H9 (cell line): ENCODE data around the gene APOH. TPM values are rescaled to one million over a fixed set of nuclear protein-coding genes. Genes with fewer than 3 reads are reported as not detected.

Experiments used
- DNase-seq: peaks from one replicate; pipeline ENCODE4 v3.0.0-alpha.2; 2017
- H2AFZ ChIP-seq: one replicate; pipeline ENCODE4 v1.6.1; 2013; ENCODE audit warnings: mild to moderate bottlenecking, low read length, control low read depth, moderate library complexity
- H2AK5ac ChIP-seq: 2 replicates; pipeline ENCODE4 v1.6.1; 2013; ENCODE audit warnings: low read length, control low read depth, mixed read lengths; ENCODE audit not compliant: insufficient read length
- H2BK120ac ChIP-seq: one replicate; pipeline ENCODE4 v1.6.1; 2013; ENCODE audit warnings: low read depth, mild to moderate bottlenecking, low read length, control low read depth, inconsistent platforms; ENCODE audit not compliant: poor library complexity, severe bottlenecking
- H2BK12ac ChIP-seq: 2 replicates; pipeline ENCODE4 v1.6.1; 2013; ENCODE audit warnings: low read length, control low read depth, mixed read lengths, low read depth; ENCODE audit not compliant: insufficient read length
- H2BK15ac ChIP-seq: 2 replicates; pipeline ENCODE4 v1.6.1; 2013; ENCODE audit warnings: low read depth, low read length, control low read depth
- H2BK20ac ChIP-seq: one replicate; pipeline ENCODE4 v1.6.1; 2013; ENCODE audit warnings: low read depth, mild to moderate bottlenecking, low read length, control low read depth, inconsistent platforms; ENCODE audit not compliant: poor library complexity, severe bottlenecking
- H2BK5ac ChIP-seq: 2 replicates; pipeline ENCODE4 v1.6.1; 2013; ENCODE audit warnings: low read length, control low read depth, mixed read lengths; ENCODE audit not compliant: insufficient read length
- H3K14ac ChIP-seq: 2 replicates; pipeline ENCODE4 v1.6.1; 2013; ENCODE audit warnings: low read length, control low read depth; ENCODE audit not compliant: insufficient read depth
- H3K18ac ChIP-seq: 2 replicates; pipeline ENCODE4 v1.6.1; 2013; ENCODE audit warnings: low read depth, mild to moderate bottlenecking, mixed read lengths, low read length, control low read depth; ENCODE audit not compliant: insufficient read length
- H3K23ac ChIP-seq: 2 replicates; pipeline ENCODE4 v1.6.1; 2013; ENCODE audit warnings: low read length, control low read depth, mixed read lengths, low read depth; ENCODE audit not compliant: insufficient read length
- H3K23me2 ChIP-seq: 2 replicates; pipeline ENCODE4 v1.6.1; 2013; ENCODE audit warnings: low read depth, mild to moderate bottlenecking, mixed read lengths, low read length, control low read depth; ENCODE audit not compliant: insufficient read length, poor library complexity, severe bottlenecking
- H3K27ac ChIP-seq: 2 replicates; pipeline ENCODE4 v1.5.1; 2013; ENCODE audit warnings: low read length, control low read depth, mixed read lengths, low read depth; ENCODE audit not compliant: insufficient read length
- H3K27me3 ChIP-seq: 2 replicates; pipeline ENCODE4 v1.6.1; 2013; ENCODE audit warnings: low read length, control low read depth, inconsistent platforms; ENCODE audit not compliant: insufficient read depth
- H3K4ac ChIP-seq: 2 replicates; pipeline ENCODE4 v1.6.1; 2013; ENCODE audit warnings: low read depth, mild to moderate bottlenecking, control low read depth, inconsistent platforms, low read length, moderate library complexity
- H3K4me1 ChIP-seq: 2 replicates; pipeline ENCODE4 v1.6.1; 2013; ENCODE audit warnings: low read length, control low read depth, inconsistent platforms; ENCODE audit not compliant: insufficient read depth
- H3K4me2 ChIP-seq: 2 replicates; pipeline ENCODE4 v1.6.1; 2013; ENCODE audit warnings: low read length, control low read depth, mixed read lengths; ENCODE audit not compliant: insufficient read length, insufficient read depth
- H3K56ac ChIP-seq: 2 replicates; pipeline ENCODE4 v1.6.1; 2013; ENCODE audit warnings: low read depth, mild to moderate bottlenecking, mixed read lengths, low read length, control low read depth; ENCODE audit not compliant: insufficient read length
- H3K79me1 ChIP-seq: 2 replicates; pipeline ENCODE4 v1.6.1; 2013; ENCODE audit warnings: low read depth, mild to moderate bottlenecking, moderate library complexity, low read length, control low read depth, inconsistent platforms; ENCODE audit not compliant: insufficient read depth, poor library complexity, severe bottlenecking
- H3K79me2 ChIP-seq: 2 replicates; pipeline ENCODE4 v1.6.1; 2013; ENCODE audit warnings: low read length, control low read depth, inconsistent platforms; ENCODE audit not compliant: insufficient read depth
- H3K9ac ChIP-seq: 2 replicates; pipeline ENCODE4 v1.6.1; 2013; ENCODE audit warnings: low read length, control low read depth, mixed read lengths; ENCODE audit not compliant: insufficient read length; ENCODE audit errors: extremely low read depth
- H3K9me3 ChIP-seq: one replicate; pipeline ENCODE4 v1.6.1; 2013; ENCODE audit warnings: low read depth, low read length, inconsistent platforms; ENCODE audit not compliant: control insufficient read depth
- H3T11ph ChIP-seq: one replicate; pipeline ENCODE4 v1.6.1; 2013; ENCODE audit warnings: mild to moderate bottlenecking, low read length, control low read depth, inconsistent platforms
- H4K20me1 ChIP-seq: one replicate; pipeline ENCODE4 v1.6.1; 2013; ENCODE audit not compliant: control insufficient read depth, insufficient read length, insufficient read depth
- H4K5ac ChIP-seq: 2 replicates; pipeline ENCODE4 v1.6.1; 2013; ENCODE audit warnings: low read depth, mild to moderate bottlenecking, mixed read lengths, low read length, control low read depth; ENCODE audit not compliant: insufficient read length
- H4K8ac ChIP-seq: replicated peaks from 2 replicates; pipeline ENCODE4 v1.6.1; 2013; ENCODE audit warnings: low read length, control low read depth, mixed read lengths, low read depth; ENCODE audit not compliant: insufficient read length
- H4K91ac ChIP-seq: 2 replicates; pipeline ENCODE4 v1.6.1; 2013; ENCODE audit warnings: low read depth, mild to moderate bottlenecking, moderate library complexity, mixed read lengths, low read length, control low read depth; ENCODE audit not compliant: insufficient read length
- H3K27ac Mint-ChIP-seq, 3 experiments: 2 replicates in 2 of 3; 3 replicates in 1 of 3; pipeline ENCODE4 v1.8.0; 2020 to 2021; ENCODE audit warnings: mixed read lengths in 3 of 3, mild to moderate bottlenecking in 1 of 3, moderate library complexity in 1 of 3
- H3K27me3 Mint-ChIP-seq: 2 replicates; pipeline ENCODE4 v1.8.0; 2021; ENCODE audit warnings: low read depth, mild to moderate bottlenecking, moderate library complexity, mixed read lengths
- H3K36me3 Mint-ChIP-seq, 3 experiments: 2 replicates in 2 of 3; 3 replicates in 1 of 3; pipeline ENCODE4 v1.8.0; 2020 to 2021; ENCODE audit warnings: low read depth in 3 of 3, mixed read lengths in 3 of 3; ENCODE audit not compliant: insufficient read depth in 1 of 3
- H3K4me1 Mint-ChIP-seq, 2 experiments: 2 replicates each; pipeline ENCODE4 v1.8.0; 2020; ENCODE audit warnings: mixed read lengths in 2 of 2
- H3K4me3 Mint-ChIP-seq, 2 experiments: 2 replicates in 1 of 2; 3 replicates in 1 of 2; pipeline ENCODE4 v1.8.0; 2020 to 2021; ENCODE audit warnings: mild to moderate bottlenecking in 2 of 2, mixed read lengths in 2 of 2, moderate library complexity in 1 of 2
- H3K9me3 Mint-ChIP-seq, 2 experiments: 2 replicates in 1 of 2; 3 replicates in 1 of 2; pipeline ENCODE4 v1.8.0; 2020; ENCODE audit warnings: mild to moderate bottlenecking in 2 of 2, mixed read lengths in 2 of 2, moderate library complexity in 1 of 2
- CTCF ChIP-seq: fragments of 200-600 bp; sonication (generic); conservative IDR thresholded peaks from 3 replicates; pipeline ENCODE4 v1.8.0; 2021; ENCODE audit warnings: antibody characterized with exemption, mild to moderate bottlenecking
- WGBS: extraction: QIAGEN DNeasy Blood & Tissue Kit; methylation state at CpG from one replicate; pipeline ENCODE4 v1.1.7; 2013; ENCODE audit warnings: missing lambda C conversion rate, low lambda C conversion rate, mixed read lengths; ENCODE audit not compliant: insufficient read length; ENCODE audit errors: extremely low coverage; 5-methylcytosine and 5-hydroxymethylcytosine counted together
- total RNA-seq: library from RNA; stranded (reverse); gene quantifications from 2 replicates; pipeline ENCODE4 v1.2.1, GENCODE V29; 2021

Gene APOH
- total RNA-seq, 1 experiment from 2014 or later, result not detected

DNA sequence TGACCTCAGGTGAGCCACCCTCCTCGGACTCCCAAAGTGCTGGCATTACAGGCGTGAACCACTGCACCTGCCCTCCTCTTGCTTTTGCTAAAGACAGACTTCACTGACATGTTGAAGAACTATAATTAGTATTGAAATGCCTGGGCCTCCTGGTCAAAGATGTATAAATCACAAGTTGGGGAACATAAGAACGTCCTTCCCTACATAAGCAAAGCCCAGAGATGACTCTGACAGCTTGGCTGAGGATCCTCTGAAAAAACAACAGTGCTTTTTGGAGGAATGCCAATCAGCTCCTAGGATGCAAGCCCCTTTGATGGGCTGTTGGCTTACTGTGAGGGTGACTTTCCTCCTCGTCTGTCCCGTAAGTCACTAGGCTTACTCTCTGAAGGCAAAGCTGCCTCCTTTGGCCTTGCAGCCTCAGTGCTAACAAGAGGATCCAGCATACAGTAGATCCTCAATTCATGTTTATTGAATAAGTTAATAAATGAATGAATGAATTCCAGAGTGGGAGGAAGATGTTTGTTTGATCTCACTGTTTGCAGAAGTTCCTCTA lies 6.3 kb downstream of the APOH start:
- Mint-ChIP-seq H3K27ac (no peak overlapping the region), H3K27me3 (no peaks in the 10 kb centered on the region; the same call in 1 of the 2 replicates), H3K4me3 (no peak overlapping the region), H3K9me3 (no peaks in the 10 kb centered on the region), H3K4me1 (no peaks in the 10 kb centered on the region), H3K36me3 (no peaks in the 10 kb centered on the region)
- Histone ChIP-seq H3K56ac (no peak overlapping the region), H3K4me2 (no peak overlapping the region), H2AK5ac (no peak overlapping the region), H4K20me1 (no peaks in the 10 kb centered on the region), H3K9me3 (no peaks in the 10 kb centered on the region), H3K27ac (no peak overlapping the region), H4K8ac (no peak overlapping the region), H2BK12ac (no peak overlapping the region), H3K18ac (no peak overlapping the region), H4K91ac (no peak overlapping the region), H2BK15ac (no peak overlapping the region), H3K27me3 (no peaks in the 10 kb centered on the region), H4K5ac (no peak overlapping the region), H3T11ph (no peak overlapping the region), H3K79me2 (no peaks in the 10 kb centered on the region), H2BK5ac (no peak overlapping the region), H3K23me2 (no peaks in the 10 kb centered on the region), H2BK20ac (no peak overlapping the region), H2AFZ (no peak overlapping the region), H3K14ac (no peak overlapping the region), H3K9ac (no peak overlapping the region), H3K4ac (no peak overlapping the region), H3K79me1 (no peaks in the 10 kb centered on the region), H3K4me1 (no peaks in the 10 kb centered on the region), H3K23ac (no peak overlapping the region), H2BK120ac (no peak overlapping the region)
- DNase-seq, result no peak
- TF ChIP-seq CTCF, result no peak
- WGBS, result no CpG with 5 or more reads among the region's 5 CpGs
